ENCODE data around the gene MTMR3.
A peak's percentile ranks its signal among the peaks of the same experiment; 100 is the strongest.

Gene MTMR3

DNA sequence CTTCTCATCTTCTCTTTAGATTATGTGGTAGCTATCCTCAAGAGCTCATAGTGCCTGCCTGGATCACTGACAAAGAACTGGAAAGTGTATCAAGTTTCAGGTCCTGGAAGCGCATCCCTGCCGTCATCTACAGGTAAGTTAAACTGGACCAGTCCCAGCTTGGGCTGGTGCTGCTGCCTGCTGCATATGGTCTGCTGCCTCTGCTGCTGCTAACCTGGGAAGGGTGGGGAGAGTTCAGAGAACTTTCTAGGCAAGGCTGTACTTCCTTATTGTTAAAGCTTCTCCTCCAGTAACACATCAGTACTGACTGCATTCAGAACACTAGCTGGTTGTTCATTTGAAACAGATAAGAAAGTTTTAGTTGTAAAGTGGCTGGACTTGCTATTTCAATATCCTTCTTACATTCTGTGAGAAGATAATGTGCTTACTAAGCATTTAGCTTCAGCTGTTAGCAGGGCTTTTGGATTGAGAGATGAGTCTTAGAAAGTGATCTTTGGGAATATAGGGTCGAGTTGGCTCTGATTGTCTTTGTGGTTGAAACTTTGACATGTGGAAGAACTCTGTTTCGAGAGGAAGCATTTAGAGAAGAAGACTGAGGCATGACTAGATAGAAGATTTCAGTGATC lies 120.0 kb downstream of the MTMR3 start:
- DNase-seq (ENCODE audit: low read depth in 2 of 2) = no peak

DNA sequence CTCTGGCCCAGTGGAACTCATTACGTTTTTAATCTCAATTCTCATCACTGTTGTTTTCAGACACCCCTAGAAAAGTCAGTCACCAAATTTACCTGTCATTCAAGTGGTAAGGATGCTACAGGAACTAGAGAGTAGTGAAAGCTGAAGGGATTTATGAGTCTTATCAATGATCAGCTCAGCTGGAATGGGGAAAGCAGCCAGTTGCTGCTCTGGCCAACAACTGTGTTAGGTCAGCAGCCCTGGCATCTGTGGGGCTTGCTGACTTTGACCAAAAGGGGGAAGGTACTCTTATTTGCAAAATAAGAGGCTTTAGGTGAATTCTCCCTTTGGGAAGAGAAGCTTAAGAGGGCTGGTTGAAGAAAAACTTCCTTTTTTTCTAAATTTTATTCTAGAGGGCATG lies 121.1 kb downstream of the MTMR3 start:
- no peak for DNase-seq (ENCODE audit: low read depth in 2 of 2)

DNA sequence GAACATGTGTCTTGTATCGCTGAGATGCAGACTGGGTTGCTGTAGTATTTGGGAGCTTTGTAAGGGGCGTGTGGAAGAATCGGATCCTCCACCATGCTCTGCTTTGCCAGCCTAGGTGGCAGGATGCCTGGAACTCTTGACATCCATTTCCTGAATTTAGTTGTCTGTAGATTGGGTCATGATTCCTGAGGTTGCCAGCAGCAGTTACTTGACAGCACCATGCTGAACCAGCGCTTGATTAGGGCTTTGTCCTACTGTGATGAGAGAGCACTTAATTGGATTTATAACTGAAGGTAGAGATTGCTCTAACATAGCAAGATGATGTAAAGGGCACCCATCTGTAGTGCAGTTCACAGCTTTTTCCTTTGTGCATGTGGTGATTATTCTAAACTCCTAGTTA lies 121.7 kb downstream of the MTMR3 start:
- no peak for DNase-seq (ENCODE audit: low read depth in 2 of 2)

DNA sequence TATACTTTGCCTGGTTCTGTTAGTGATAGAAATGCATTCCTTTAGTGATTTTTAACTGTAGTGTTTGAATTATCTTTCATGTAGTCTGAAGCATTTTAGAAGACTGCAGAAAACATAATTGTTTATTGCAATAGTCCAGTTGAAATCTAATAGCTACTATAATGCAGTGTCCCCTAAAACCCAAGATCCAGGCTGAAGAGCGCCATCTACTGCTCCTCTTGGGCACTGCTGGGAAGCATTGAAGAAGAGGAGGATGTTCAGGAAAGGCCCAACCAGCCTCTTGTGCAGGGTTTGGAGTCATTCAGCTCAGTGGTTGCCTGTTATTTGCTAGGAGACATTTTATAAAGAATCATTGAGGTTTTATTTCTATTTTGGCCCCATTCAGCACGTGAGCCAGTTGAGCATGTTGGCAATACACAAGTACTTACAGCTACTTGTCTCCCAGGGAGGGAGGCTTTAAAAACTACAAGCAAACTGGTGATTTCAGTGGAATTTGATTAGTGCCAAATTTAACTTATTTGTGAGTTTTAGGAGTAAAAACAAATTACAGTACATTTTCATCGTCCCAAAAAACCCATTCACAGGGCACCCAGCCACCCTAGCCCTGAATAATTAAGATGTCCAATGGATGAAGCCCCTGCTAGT lies 122.4 kb downstream of the MTMR3 start:
- DNase-seq (ENCODE audit: low read depth in 2 of 2) = peak; percentile 32 to 64

DNA sequence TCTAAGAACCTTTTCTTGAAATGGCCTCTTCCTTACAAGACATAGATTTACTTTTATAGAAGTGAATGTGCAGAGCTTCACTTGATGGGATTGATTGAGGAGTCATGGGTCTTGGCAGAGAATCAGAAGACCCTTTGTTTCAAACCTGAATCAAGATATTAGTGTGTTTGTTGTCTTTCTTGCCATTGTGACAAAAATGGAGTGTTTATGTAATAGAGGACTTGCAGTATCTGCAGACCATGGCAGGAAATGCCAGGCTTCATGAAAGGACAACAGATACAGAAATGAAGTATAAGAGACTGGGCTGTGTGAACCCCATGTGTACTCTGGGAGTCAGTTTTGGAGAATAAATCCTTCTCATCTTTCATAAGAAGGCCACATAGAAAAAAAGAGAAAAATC lies 124.4 kb downstream of the MTMR3 start:
- no peak for DNase-seq (ENCODE audit: low read depth in 2 of 2)

DNA sequence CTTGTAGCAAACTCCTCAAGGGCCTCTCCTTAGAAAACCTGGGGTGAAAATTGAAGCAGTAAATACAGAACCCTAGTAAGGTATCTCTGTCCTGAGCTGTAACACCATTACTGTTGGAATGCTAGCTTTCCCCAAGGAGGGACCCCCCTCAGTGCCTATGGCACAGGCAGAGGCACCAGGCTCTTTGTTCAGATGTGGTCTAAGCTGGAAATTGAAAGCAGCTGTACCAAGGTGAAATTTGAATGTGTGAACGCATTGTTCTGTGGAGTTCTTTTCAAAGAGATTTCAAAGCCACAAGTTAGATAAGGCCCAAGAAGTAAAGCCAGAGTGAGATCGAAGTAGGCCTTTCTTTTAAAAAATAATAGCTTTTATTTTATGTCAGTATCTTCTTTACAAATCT lies 125.4 kb downstream of the MTMR3 start:
- DNase-seq (ENCODE audit: low read depth in 2 of 2) = no peak

DNA sequence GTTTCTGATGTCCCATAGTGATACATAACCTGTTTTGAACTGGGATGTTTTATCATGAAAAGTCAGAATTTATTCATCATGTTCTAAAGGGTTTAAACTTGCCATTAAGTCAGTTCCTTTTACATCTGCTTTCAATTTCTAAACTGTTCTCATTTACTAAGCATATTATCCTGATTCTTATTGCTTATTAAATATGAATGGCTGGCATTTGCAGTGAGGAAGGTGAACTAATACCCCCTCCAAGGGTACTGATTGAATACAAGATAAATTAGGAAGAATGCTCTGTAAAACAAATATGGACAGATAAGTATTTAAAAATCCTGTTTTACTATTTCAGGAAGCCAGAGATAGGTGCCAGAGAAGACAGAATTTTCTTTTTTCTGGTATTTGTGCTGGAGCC lies 126.5 kb downstream of the MTMR3 start:
- no peak for DNase-seq (ENCODE audit: low read depth in 2 of 2)

DNA sequence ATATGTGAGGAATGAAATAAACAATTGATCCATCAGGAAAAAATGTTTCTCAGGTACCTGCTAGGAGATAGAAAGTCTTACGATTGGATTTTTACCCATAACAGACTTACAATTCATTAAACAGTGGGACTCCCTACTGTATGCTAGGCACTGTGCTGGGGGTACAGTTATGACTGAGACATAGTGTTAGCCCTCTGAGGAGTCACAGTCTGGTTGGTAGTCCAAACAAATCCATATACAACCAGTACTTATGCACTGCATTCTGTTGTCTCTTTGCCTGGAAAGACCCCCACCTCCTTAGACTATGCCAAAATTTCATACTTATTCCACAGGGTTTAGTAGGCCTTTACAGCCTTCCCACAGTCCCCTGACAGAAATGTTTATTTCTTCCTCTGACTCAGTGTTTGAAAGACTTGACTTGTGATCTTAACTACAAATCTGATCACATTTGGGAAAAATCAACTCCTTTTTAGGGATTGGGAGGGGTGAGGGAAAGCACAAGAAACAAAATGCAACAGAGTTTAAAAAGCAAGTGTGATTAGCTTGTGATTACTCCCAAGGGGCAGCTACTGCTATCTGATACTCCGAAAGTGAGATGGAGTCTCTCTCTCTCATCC lies 127.9 kb downstream of the MTMR3 start:
- DNase-seq (ENCODE audit: low read depth in 2 of 2) = no peak

DNA sequence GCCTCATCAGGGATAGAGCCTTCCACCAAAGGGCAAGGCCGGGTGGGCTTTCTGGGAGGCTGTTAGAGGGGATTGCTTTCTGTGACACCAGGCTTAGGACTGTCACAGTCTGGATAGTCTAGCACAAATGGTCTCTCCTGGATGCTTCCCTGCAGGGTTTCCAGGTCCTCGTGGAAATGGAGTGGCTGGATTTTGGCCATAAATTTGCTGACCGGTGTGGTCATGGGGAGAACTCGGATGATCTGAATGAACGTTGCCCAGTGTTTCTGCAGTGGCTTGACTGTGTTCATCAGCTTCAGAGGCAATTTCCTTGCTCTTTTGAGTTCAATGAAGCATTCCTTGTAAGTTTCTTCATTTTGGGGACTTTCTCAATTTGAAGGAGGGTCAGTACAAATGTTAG lies 130.2 kb downstream of the MTMR3 start:
- DNase-seq (ENCODE audit: low read depth in 2 of 2) = no peak

DNA sequence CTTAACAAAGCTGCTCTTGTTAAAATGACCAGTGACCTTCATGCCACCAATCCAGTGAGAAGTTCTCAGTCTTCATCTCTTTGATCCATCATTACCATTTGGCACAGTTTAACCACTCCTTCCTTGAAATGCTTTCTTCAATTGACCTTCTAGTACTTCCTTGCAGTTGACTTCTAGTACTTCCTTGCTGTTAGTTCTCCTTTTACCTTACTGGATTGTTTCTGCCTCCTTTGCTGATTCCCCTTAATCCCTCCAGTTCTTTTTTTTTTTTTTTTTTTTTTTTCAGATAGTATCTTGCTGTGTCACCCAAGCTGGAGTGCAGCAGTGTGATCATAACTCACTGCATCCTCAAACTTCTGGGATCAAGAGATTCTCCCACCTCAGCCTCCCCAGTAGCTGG lies 131.3 kb downstream of the MTMR3 start:
- no peak for DNase-seq (ENCODE audit: low read depth in 2 of 2)

DNA sequence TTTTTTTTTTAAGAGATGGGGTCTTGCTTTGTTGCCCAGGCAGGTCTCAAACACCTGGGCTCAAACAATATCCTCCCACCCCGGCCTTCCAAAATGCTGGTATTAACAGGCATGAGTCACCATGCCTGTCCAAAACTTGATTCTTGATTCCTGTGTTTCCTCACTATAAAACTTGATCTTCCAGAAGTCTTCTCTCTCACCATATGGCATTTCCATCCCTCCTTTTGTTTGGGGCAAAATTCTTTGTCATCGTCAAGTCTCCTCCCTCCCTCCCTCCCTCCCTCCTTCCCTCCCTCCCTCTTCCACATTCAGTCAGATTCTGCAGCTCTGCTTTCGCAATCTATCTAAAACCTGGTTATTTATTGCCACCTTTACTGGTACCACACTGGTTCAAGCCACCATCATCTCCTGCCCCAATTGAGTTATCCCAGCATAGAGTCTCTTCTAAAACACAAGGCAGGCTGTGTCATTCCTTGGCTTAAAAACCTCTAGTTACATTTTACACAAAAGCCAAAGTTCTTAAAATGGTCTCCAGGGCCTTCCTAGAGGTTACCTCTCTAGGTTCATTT lies 132.3 kb downstream of the MTMR3 start:
- DNase-seq (ENCODE audit: low read depth in 2 of 2) = no peak

DNA sequence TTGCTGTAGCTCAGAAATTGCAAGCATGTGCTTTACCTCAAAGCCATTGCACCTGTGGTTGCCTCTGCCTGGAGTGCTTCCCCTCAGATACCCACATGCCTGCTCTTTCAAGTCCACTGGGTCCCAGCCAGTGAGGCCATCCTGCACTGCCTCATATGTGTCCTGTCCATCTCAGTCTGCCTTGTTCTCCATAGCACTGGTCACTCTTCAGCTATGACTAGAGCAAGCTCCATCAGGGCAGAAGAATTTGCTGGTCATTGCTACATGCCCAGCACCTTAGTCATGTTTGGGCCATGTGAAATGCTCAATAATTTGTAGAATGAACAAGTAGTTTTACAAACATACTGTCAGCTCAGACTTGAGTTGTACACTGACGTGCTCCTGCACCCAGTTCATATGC lies 132.9 kb downstream of the MTMR3 start:
- no peak for DNase-seq (ENCODE audit: low read depth in 2 of 2)

DNA sequence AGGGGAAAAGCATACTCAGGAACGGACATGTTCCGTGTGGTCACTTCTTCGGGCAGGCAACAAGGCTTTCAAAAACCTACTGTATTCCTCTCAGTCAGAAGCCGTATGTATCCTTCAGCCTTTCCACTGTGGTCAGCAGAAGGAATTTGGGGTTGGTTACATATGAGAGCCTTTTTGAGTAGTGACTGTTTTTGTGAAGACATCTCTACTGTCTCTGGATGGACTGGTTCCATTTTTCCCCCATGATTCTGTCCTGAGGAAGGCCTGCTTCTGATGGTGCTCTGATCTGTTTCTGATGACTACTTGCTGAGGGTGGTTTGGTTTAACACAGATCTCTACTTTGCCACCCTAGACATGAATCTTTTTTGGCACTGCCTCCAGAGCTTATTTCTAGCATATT lies 133.6 kb downstream of the MTMR3 start:
- no peak for DNase-seq (ENCODE audit: low read depth in 2 of 2)

DNA sequence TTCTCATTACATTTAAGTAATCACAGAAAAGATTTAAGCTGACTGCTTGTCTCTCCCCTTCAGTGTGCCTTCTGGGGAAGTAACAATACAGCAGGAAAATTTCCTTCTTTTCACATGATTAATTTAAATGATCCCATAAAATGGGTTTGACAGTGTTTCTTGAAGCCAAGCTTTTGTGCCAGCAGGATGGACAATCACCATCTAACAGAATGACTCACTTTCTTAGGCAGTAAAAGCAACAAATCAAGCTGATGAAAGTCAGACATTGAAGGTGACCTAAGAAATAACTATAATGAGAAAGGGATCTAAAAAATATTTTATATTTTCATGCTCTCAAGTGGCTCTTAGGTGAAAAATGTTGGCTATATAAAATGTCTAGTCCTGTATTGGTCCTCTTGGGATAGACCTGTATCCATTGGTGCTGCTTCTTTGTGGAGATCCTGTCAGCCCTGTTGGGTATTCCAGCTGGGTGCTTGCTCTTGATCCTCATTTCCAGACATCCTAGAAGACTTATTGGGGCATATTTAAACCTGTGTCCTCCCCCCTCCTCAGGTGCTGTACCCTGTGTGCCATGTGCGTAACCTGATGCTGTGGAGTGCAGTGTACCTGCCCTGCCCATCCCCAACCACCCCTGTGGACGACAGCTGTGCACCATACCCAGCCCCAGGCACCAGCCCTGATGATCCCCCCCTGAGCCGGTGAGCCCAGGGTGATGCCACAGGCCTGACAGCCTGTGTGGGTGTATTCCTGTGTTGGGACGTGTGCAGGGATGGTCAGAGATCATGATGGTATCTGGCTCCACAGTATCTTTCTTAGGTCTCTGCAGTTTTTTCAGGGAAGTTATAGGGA lies 134.6 kb downstream of the MTMR3 start:
- no peak for DNase-seq (ENCODE audit: low read depth in 2 of 2)

DNA sequence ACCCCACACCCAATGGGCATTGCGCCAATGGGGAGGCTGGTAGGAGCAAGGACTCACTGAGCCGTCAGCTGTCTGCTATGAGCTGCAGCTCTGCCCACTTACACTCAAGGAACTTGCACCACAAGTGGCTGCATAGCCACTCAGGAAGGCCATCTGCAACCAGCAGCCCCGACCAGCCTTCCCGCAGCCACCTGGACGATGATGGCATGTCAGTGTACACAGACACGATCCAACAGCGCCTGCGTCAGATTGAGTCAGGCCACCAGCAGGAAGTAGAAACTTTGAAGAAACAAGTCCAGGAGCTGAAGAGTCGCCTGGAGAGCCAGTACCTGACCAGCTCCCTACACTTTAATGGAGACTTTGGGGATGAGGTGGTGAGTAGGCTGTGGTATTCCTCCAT lies 137.5 kb downstream of the MTMR3 start:
- no peak for DNase-seq (ENCODE audit: low read depth in 2 of 2)

DNA sequence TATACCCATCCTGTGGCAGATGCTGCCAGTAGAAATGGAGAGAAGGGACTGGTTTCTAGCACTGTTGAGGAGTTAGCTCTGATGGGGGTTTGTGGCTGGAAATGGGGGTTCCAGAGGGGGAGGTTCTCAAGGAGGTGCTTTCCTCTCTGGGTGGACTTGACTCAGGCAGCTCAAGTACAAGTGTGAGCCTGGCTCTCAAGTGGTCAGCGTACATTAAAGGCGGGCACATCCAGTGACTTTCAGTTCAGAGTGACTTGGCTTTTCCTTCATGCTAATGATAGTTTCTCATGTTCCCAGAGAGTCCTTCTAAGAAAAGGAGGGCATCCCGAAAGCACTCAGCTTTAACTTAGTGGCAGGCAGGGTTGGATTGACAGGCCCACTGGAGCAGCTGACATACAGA lies 138.4 kb downstream of the MTMR3 start:
- DNase-seq (ENCODE audit: low read depth in 2 of 2) = no peak

DNA sequence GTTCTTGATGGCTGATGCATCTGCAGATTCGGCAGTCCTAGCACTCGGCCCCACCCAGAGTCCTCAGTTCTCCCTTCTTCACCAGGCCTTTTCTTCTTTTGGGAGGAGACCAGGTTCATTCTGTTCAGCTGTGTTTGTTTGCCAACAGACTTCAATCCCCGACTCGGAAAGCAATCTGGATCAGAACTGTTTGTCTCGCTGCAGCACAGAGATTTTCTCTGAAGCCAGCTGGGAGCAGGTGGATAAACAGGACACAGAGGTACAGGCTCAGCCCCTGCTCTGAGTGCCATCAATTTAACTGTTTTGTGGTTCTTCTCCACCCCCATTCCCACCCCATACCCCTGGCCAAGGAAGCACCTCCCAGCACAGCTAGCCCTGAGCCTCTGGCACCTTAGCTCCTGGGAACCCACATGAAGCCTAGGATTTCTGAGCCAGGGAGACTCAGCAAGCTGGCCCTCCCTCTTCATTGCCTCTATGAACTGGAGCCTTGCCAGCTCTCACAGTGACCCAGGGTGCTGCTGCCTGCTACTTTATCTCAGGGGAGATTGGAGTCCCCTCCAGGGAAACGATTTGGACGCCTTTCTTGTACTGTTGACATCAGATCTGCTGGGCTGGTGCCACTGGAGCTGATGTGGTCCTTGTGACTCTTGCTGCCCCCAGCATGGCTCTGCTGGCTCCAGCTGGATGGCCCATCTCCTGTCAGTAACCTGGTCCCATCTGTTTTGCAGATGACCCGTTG lies 139.1 kb downstream of the MTMR3 start:
- no peak for DNase-seq (ENCODE audit: low read depth in 2 of 2)

DNA sequence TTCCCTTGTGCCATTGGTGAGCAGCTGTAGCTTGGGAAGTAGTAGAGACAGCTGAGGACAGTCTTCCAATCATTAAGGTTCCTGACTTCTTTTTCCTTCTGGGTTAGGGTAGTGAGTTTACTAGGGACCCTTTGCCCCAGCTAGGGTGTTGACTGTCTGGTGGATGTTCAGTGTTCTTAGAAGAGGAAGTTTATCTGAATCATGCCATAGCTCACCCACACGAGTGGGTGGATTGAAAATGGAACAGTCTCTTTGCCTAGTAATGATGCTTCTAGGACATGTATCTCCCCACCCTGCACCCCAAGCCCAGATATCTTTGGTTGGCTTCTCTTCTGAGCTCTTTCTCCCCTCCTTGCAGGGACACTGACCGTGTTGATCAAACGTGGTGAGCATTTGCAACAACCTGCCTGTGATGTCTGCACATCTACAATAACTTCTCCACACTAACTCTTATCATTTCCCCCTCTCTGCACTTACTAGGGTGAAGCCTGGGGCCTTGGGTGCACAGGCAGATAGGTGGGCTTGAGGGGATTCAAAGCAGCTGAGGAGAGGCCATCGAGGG lies 140.2 kb downstream of the MTMR3 start:
- DNase-seq (ENCODE audit: low read depth in 2 of 2) = no peak

DNA sequence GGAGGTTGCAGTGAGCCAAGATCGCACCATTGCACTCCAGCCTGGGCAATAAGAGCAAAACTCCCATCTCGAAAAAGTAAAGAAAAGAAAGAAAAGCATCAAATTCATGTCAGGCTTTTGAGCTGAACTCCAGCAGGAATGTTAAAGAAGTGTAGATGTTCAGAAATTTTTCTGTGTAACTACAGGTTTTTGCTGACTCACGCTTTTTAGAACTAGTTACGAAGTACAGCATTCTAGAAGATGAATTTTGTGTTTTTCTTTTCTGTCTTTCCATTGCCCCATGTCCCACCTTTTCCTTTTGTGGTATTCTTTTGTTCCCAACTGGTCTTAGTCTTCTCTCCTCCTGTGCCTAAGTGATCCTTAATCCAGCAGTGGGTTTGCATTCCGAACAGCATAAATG lies 141.3 kb downstream of the MTMR3 start:
- no peak for DNase-seq (ENCODE audit: low read depth in 2 of 2)

DNA sequence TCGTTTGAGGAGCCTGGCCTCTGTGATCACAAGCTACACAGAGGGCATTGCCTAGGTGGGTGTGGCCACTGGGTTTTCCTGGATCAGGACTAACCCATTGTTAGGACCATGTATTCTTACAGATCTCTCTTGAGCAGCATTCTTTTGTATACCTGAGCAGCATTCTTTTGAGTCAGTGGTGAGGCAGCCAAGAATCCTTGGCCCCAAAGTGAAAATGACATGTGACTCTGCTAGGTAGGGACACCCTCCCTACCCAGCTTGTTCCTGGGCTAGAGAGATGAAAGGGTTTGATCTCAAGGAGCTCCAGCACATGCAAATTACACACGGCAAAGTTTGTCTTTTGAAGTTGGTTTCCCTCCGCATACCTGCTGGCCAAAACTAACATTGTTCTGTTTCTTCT lies 142.2 kb downstream of the MTMR3 start:
- DNase-seq (ENCODE audit: low read depth in 2 of 2) = no peak

DNA sequence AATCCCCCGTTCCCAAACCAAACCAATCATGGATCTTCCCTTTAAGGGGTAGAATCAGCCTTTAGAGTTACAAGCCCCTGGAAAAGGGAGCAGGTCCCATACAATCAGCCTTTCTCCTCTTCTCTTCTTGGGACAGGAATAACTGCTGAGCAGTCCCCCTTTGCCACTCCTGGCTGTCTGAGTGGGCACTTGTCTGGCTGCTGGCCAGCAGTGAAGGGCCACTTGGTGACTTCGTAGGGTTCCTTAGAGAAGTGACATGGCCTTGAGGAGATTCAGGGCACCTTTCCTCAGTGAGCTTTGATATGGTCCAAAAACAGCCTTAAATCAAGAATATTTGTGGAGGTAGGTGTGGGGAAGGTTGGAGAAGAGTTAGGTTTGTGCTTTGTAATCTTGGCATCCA lies 143.8 kb downstream of the MTMR3 start:
- no peak for DNase-seq (ENCODE audit: low read depth in 2 of 2)

Data from stimulated activated CD4-positive, alpha-beta T cell treated with anti-CD3 and anti-CD28 coated beads, Interleukin-12 subunit alpha, Interleukin-12 subunit beta, amount 100 ng/mL, for 24 hours (primary cell).